HEK293T (cell line): ENCODE measurements around the gene HPDL.

ENCODE experiments used
- FOXA1 ChIP-seq: fragments of 450-650 bp; IDR thresholded peaks from 2 replicates; pipeline ENCODE4 v1.6.1; 2016; ENCODE audit warnings: mild to moderate bottlenecking
- FOXK2 ChIP-seq: fragments of 450-650 bp; IDR thresholded peaks from 2 replicates; pipeline ENCODE4 v1.6.1; 2016; ENCODE audit warnings: mild to moderate bottlenecking
- FOXM1 ChIP-seq: fragments of 450-650 bp; IDR thresholded peaks from 2 replicates; pipeline ENCODE4 v1.6.1; 2017; ENCODE audit warnings: mild to moderate bottlenecking, borderline replicate concordance
- HDGF ChIP-seq: fragments of 450-650 bp; IDR thresholded peaks from 2 replicates; pipeline ENCODE4 v1.6.1; 2017; ENCODE audit warnings: antibody characterized with exemption, borderline replicate concordance
- PKNOX1 ChIP-seq: fragments of 450-650 bp; IDR thresholded peaks from 2 replicates; pipeline ENCODE4 v1.6.1; 2016
- SP1 ChIP-seq: fragments of 450-650 bp; IDR thresholded peaks from 2 replicates; pipeline ENCODE4 v1.6.1; 2017

- TF ChIP-seq HDGF (no peak), PKNOX1 (no peak), FOXK2 (no peak), FOXM1 (no peak), FOXA1 (no peak), SP1 (no peak)
Observed at GRCh38 chr1:45344499-45344898, 17.8 kb downstream of the HPDL start.
